Cardiac fibroblast (primary cell): ENCODE data around the gene IDNK.
A peak's percentile ranks its signal among the peaks of the same experiment; 100 is the strongest.
"Not testable (repeated sequence)": the region's sequence is repeated elsewhere in the genome, so short reads cannot be mapped to it uniquely, and the experiment has no call there.

Experiments
- DNase-seq, 2 donors: peaks; one replicate each; pipeline versions ENCODE4 v3.0.0 to v3.0.0-alpha.2; 2010; ENCODE audit warnings: low read depth in 2 of 2
- H3K4me3 ChIP-seq, 2 donors: replicated peaks in 1 of 2; 1 replicate in 1 of 2; 2 replicates in 1 of 2; pipeline ENCODE4 v1.5.1; 2011; ENCODE audit warnings: low read depth in 2 of 2, low read length in 2 of 2, mild to moderate bottlenecking in 2 of 2, moderate library complexity in 1 of 2
- CTCF ChIP-seq: IDR thresholded peaks from one replicate; pipeline ENCODE4 v1.5.1; 2011; ENCODE audit warnings: low read depth, mild to moderate bottlenecking, low read length, inconsistent platforms

The IDNK gene

DNA sequence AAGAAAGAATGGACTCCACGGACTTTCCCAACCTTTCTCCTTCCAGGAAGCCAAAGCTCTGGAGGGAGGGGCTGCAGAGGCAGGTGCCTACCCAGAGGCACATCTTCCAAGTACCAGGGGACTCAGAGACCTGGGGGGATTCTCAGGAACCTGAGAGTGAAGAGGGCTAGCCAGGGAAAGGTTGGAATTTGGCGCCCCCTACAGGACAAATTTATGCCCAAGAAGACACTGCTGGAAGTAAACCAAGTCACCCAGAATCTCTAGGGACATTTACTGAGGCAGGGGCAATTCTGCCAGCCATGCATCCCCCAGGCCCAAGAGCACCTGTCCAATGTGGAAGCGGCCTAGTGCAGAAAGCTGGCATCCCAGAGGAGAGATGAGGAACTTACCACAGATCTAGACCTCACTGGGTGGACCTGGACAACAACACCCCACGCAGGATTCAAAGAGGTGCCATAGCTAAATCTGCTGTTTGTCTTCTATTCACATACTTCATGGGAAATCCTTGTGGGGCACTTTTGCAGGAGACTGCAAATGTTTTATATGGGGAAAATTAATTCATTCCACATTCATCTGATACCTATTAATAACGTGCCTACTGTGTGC lies 25.9 kb upstream of the IDNK start:
- TF ChIP-seq CTCF = peak; percentile 66
- peak; percentile 38 to 59 for DNase-seq
- H3K4me3 ChIP-seq = no peak overlapping the region

- DNase-seq = peak; percentile 54 to 62
- no peak for TF ChIP-seq CTCF
- no peak overlapping the region for H3K4me3 ChIP-seq
These were observed 24.5 kb upstream of the IDNK start for GRCh38 chr9:83598487-83598886.

DNA sequence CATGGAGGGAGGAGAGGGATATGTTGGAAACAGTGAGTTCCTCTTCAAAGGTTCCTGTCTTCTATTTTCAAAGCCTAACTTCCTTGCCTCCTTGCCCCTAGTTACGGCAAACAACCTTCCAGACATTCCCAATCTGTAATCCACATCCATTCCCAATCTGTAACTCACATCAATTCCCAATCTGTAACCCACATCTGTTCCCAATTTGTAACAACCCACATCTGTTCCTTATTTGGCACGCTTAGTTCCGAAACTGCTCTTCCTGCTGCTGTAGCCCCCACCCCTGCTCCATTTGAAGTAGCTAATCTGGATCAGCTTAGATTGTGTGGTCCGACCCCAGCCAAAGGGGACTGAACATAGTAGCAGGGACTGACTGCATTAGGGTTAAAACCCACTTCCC lies 23.9 kb upstream of the IDNK start:
- H3K4me3 ChIP-seq = no peak overlapping the region
- no peak for TF ChIP-seq CTCF
- DNase-seq = no peak

DNA sequence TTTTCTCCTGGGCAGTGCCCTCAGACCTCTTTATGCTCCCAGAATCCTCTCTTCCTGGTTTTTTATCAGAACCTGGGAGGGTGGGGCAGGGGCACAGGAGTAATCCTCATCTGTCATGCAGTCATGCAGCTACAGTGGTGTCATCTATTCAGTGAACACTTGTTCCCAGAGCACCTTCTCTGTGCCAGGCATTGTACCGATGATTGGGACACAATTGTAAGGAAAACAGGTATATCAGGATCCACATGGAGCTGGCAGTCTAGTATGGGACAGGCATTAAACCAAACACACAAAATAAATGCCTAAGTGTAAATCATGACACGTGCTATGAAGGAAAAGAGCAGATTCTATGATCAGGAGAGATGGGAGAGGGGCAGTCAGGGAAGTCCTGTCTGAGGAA lies 21.5 kb upstream of the IDNK start:
- H3K4me3 ChIP-seq = no peak overlapping the region
- TF ChIP-seq CTCF = no peak
- DNase-seq = no peak

DNA sequence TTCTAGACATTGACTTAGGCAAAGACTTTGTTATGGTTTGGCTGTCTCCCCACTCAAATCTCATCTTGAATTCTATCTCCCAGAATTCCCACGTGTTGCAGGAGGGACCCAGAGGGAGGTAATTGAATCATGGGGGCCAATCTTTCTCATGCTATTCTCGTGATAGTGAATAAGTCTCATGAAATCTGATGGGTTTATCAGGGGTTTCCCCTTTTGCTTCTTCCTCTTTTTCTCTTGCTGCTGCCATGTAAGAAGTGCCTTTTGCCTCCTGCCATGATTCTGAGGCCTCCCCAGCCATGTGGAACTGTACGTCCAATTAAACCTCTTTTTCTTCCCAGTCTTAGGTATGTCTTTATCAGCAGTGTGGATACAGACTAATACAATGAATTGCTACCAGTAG lies 15.3 kb upstream of the IDNK start:
- not testable (repeated sequence) for H3K4me3 ChIP-seq, DNase-seq

DNA sequence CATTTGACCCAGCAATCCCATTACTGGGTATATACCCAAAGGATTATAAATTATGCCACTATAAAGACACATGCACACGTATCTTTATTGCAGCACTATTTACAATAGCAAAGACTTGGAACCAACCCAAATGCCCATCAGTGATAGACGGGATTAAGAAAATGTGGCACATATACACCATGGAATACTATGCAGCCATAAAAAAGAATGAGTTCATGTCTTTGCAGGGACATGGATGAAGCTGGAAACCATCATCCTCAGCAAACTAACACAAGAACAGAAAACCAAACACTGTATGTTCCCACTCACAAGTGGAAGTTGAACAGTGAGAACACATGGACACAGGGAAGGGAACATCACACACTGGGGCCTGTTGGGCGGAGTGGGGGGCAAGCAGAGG lies 9.6 kb upstream of the IDNK start:
- H3K4me3 ChIP-seq, DNase-seq: not testable (repeated sequence)

GRCh38 chr9:83617299-83617698 lies 5.6 kb upstream of the IDNK start:
- no peak for DNase-seq
- no peak overlapping the region for H3K4me3 ChIP-seq
- TF ChIP-seq CTCF = no peak

DNA sequence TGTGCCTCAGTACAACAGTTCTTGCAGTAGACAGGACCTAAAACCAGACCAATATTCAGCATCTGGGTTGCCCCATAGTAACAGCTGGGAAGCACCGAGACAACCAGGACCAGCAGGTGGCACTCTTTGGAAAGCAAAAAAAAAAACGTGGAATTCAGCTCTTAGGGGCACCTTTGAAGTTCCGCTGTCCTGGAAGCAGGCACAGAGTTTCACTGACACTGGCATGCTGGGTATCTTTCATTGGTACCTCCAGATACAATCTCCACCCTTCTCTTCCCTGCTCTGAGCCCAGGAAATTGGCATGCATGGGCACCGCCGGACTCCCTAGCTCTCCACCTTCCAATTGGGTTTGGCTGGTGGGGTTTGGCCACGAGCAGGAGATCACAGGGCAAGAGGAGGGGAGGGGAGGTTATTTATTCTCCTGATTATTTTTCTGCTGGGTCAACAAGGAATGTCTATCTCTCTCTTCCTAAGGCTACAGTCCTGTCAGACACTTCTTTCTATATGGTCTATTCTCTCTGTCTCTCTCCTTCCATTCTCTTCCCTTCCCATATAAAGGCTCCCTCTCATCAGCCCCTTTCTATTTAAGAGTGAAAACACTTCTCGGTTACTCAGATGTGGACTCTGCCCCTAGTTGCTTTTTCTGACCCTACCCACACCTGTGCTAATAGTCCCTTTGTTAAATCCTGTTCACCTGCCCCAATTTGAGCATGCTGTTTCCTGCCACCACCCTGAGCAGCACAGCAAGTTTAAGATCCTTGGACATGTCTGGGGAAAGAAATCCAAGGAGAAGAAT lies 1.9 kb upstream of the IDNK start:
- TF ChIP-seq CTCF = peak; percentile 66
- DNase-seq = peak; percentile 65 to 67
- H3K4me3 ChIP-seq = no peak overlapping the region
